ENCODE measurements around the gene SNAP25.

SNAP25 gene

GRCh38 chr20:10268636-10269035 lies 50.0 kb downstream of the SNAP25 start:
- DNase-seq (ENCODE audit: low spot score) = no peak
- Histone ChIP-seq H3K9me3 (ENCODE audit: severe bottlenecking) (no peaks in the 10 kb centered on the region), H3K4me1 (ENCODE audit: insufficient read depth, poor library complexity, severe bottlenecking) (no peaks in the 10 kb centered on the region), H3K36me3 (ENCODE audit: low read depth) (no peaks in the 10 kb centered on the region), H3K27ac (ENCODE audit: poor library complexity, severe bottlenecking) (no peak overlapping the region), H3K4me3 (ENCODE audit: severe bottlenecking) (no peak overlapping the region), H3K27me3 (ENCODE audit: insufficient read depth, poor library complexity, severe bottlenecking) (no peaks in the 10 kb centered on the region)
- ATAC-seq (ENCODE audit: low read depth) = no peak
- no peak for TF ChIP-seq CTCF (IDR thresholded peaks at IDR 0.05; ENCODE audit: poor library complexity, severe bottlenecking)

- no peaks in the 10 kb centered on the region for H3K36me3 ChIP-seq (ENCODE audit: low read depth)
- ATAC-seq (ENCODE audit: low read depth) (no peak), DNase-seq (ENCODE audit: low spot score) (no peak)
- H3K4me1 ChIP-seq (ENCODE audit: insufficient read depth, poor library complexity, severe bottlenecking) = no peaks in the 10 kb centered on the region
- no peaks in the 10 kb centered on the region for H3K9me3 ChIP-seq (ENCODE audit: severe bottlenecking)
- H3K4me3 ChIP-seq (ENCODE audit: severe bottlenecking) = no peak overlapping the region
- H3K27me3 ChIP-seq (ENCODE audit: insufficient read depth, poor library complexity, severe bottlenecking) = no peaks in the 10 kb centered on the region
- H3K27ac ChIP-seq (ENCODE audit: poor library complexity, severe bottlenecking) = no peak overlapping the region
- TF ChIP-seq CTCF (IDR thresholded peaks at IDR 0.05; ENCODE audit: poor library complexity, severe bottlenecking) = no peak
Observed at GRCh38 chr20:10270630-10271029, 52.0 kb downstream of the SNAP25 start.

GRCh38 chr20:10271494-10272219 lies 53.0 kb downstream of the SNAP25 start:
- Histone ChIP-seq H3K4me1 (ENCODE audit: insufficient read depth, poor library complexity, severe bottlenecking) (no peaks in the 10 kb centered on the region), H3K36me3 (ENCODE audit: low read depth) (no peaks in the 10 kb centered on the region), H3K27me3 (ENCODE audit: insufficient read depth, poor library complexity, severe bottlenecking) (no peaks in the 10 kb centered on the region), H3K27ac (ENCODE audit: poor library complexity, severe bottlenecking) (no peak overlapping the region), H3K9me3 (ENCODE audit: severe bottlenecking) (no peaks in the 10 kb centered on the region), H3K4me3 (ENCODE audit: severe bottlenecking) (no peak overlapping the region)
- TF ChIP-seq CTCF (IDR thresholded peaks at IDR 0.05; ENCODE audit: poor library complexity, severe bottlenecking) = no peak
- no peak for ATAC-seq (ENCODE audit: low read depth)
- DNase-seq (ENCODE audit: low spot score) = no peak

DNA sequence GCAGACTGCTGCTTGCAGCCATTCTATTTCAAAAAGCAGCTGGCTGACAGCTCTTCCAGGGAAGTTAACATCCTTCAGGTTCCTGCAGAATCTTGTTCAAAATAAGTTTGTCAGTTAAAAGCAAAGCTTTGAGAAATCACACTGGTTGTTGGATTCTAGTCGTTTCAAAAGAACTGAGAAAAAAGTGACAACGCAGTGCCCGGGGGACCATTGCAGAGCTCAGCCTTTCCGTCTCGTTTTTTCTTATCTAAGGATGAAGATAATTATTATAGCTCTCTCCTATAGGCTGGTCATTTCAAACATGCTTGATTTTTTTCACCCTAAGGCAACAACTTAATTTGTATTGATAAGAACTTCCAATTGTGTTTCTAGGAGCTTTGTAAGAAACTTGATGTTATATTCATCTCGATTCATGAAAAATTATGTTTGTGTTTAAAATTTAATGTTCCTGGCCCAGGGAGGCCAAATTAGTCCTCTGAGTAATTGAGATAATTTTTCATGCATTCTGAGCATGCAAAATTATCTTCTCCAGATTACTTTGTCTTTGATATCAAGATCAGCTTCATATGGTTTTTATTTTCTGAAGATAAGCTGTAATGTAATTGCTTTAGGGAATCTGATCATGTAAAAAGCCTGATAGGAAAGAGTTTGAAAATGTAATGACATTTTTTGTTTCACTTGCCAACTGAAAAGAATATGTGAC lies 58.4 kb downstream of the SNAP25 start:
- H3K27ac ChIP-seq (ENCODE audit: poor library complexity, severe bottlenecking) = no peak overlapping the region
- no peaks in the 10 kb centered on the region for H3K4me1 ChIP-seq (ENCODE audit: insufficient read depth, poor library complexity, severe bottlenecking)
- no peak for TF ChIP-seq CTCF (IDR thresholded peaks at IDR 0.05; ENCODE audit: poor library complexity, severe bottlenecking)
- DNase-seq (ENCODE audit: low spot score) (no peak), ATAC-seq (ENCODE audit: low read depth) (no peak)
- H3K9me3 ChIP-seq (ENCODE audit: severe bottlenecking) = no peaks in the 10 kb centered on the region
- no peaks in the 10 kb centered on the region for H3K27me3 ChIP-seq (ENCODE audit: insufficient read depth, poor library complexity, severe bottlenecking)
- no peak overlapping the region for H3K4me3 ChIP-seq (ENCODE audit: severe bottlenecking)
- no peaks in the 10 kb centered on the region for H3K36me3 ChIP-seq (ENCODE audit: low read depth)

DNA sequence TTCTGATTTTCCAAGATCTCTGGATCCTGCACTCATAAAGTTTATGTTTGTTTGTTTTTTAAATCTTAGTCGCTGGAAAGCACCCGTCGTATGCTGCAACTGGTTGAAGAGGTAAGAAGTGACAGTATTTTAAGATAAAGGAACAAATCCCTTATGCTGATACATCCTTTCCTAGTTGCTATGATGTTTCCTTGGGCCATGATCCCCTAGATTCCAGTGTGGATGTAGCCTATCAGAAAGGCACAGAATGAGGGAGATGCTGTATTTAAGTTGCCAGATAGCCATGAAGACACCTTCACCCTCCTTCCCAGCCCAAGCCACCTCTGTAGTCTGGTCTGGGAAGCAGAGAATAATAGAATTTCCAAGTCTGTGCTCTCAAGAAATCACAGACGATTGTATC lies 59.0 kb downstream of the SNAP25 start:
- Histone ChIP-seq H3K4me3 (ENCODE audit: severe bottlenecking) (no peak overlapping the region), H3K9me3 (ENCODE audit: severe bottlenecking) (no peaks in the 10 kb centered on the region), H3K27ac (ENCODE audit: poor library complexity, severe bottlenecking) (no peak overlapping the region), H3K36me3 (ENCODE audit: low read depth) (no peaks in the 10 kb centered on the region), H3K27me3 (ENCODE audit: insufficient read depth, poor library complexity, severe bottlenecking) (no peaks in the 10 kb centered on the region), H3K4me1 (ENCODE audit: insufficient read depth, poor library complexity, severe bottlenecking) (no peaks in the 10 kb centered on the region)
- DNase-seq (ENCODE audit: low spot score) (no peak), ATAC-seq (ENCODE audit: low read depth) (no peak)
- no peak for TF ChIP-seq CTCF (IDR thresholded peaks at IDR 0.05; ENCODE audit: poor library complexity, severe bottlenecking)
